Suppressor macrophage treated with lipopolysaccharide for 4 hours (primary cell): ENCODE results near the gene ENG.
A peak's percentile ranks its signal among the peaks of the same experiment; 100 is the strongest.
"Not testable (repeated sequence)": the region's sequence is repeated elsewhere in the genome, so short reads cannot be mapped to it uniquely, and the experiment has no call there.

ENCODE experiments used
- DNase-seq: peaks from one replicate; pipeline ENCODE4 v3.0.0-alpha.2; 2020

The ENG gene

DNA sequence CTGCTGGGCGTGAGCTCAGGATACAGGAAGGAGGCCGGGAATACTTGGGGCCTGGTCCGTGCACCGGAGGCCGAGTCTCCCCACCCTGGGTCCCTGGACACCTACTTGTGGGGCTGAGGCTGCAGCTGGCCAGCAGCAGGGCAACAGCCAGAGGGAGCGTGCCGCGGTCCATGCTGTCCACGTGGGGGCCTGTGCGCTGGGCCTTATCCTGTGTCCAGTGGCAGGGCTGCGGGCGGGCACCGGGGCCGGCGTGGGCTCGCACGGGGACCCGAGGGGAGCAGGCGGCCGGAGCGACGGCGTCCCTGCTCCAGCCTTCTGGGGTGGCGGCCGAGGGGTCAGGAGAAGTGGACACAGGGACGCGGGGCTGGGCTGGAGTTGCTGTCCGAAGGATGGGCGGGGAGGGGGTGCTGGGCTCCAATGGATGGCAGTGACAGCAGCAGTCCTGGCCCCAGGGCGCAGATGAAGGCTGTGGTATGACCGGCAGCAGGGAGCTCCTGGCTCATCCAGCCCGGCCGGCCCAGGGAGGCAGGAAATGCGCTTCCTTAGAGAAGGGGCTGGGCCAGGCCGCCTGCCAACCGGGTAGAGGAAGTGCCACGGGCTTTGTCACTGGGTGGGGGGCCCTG is at the start of gene ENG:
Gene ENG, minus strand, starts transcription at position 475 of the 623 bp plus-strand sequence. Its CDS starts 303 bp downstream, at position 172.
- DNase-seq, result peak; percentile 64

DNA sequence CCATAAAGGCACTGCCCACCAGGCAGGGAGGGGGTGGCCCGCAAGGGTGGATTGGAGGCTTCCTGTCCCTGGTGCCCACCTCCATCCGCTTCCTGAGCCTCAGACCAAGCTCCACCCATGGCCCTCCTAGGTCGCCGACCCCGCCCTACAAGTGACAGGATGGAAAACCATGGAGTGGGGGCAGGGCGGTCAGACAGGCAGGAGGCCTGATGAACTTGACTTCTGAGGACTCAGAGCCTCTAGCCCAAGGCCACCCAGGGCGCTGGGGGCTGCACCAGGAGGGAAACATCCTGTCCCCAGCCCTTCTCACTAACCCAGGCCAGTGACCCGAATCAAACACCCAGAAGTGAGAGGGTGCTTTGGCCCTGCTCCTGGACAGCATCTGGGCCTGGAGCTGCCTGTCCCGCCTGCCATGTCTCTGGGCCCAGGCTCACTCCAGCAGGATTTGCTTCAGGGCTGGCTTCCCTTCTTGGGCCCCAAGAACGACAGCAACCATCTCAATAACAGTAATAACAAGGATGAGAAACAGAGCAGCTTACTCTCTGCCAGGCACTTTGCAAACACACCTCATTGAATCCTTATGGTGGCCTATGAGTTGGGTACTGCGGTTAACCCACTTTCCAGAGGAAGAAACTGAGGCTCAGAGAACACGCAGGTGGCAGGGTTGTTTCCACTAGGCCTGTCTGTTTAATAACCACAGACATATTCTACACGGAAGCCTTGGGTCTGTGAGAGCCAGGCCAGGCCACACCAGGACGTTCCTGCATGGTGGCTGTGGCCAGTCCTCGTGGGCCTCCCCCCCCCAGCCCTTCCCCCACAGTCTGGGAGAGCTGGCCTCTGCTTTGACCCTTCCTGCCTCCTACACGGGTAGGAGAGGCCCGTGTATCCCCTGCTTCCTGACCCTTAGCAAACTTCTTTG is 49.4 kb upstream of the ENG start:
- peak; percentile 54 for DNase-seq

DNA sequence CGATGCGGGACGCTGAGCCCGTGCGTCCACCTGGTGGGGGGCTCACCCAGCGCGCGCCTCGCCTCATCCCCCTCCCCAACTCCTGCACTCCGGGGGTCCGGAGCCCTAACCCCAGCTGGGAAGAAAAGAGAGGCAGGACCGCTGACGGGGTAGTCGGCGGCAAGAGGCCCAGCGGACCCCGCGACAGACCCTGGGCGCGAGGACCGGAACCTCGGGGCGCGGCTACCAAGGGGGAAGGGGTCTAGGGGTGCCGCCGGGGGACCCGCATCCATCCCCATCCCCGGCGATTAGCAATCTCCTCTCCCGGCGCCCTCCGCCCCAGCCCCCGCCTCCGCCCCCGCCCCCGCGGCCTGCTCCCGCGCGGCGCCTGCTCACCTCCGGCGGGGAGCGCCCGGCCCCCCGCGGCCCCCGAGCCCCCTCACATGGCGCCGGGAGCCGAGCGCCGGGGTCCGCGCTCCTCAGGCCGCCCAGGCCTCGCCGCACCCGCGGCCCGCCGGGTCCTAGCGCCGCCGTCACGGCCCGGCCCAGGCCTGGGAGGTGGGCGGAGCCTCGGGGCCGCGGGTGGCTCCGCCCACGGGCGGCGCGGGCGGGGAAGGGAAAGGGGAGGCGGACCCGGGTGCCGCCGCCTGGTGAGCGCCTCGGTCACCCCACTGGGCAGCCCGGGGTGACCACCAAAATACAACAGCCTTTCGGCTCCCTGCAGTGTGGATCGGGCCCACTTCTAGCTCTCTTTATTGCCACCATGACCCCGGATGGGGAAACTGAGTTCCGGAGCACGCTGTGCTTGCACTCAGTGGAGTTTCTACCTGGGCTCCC is 44.9 kb upstream of the ENG start, which contains the start of gene ST6GALNAC6:
Gene ST6GALNAC6, minus strand, starts transcription at position 476 of the 816 bp plus-strand sequence. CDS start 1,622 bp downstream, outside the sequence.
- peak; percentile 89 for DNase-seq

DNA sequence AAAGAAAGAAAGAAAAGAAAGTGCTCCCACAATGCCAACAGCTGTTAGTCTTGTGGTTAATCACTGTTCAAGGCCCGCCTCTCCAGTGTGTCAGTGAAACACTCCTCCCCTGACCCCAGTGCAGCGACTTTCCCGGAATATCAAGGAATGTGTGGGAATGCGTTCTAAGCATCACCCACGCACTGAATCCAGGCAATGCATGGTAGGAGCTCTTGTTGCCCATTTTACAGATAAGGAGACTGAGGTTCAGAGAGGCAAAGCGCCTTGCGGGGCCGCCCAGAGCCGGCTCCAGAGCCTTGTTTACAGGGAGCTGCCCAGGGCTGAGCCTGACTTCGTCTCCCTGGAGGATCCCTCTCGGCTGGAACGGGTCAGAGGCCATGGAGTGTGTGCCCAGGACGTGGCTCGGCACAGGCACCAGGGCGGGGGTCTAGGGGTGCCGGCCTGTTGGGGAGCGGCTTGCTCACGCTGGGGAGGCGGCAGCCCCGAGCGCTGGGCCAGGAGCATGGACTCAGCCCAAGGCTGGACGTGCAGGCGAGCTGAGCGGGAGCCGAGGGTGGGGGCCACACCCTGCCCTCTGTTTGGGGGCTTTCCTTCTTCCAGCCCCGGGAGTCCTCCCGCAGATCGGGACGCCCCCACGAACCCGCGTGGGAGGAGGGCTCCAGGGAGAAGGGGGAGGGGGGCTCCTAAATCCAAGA is 44.1 kb upstream of the ENG start:
- peak; percentile 28 for DNase-seq

DNA sequence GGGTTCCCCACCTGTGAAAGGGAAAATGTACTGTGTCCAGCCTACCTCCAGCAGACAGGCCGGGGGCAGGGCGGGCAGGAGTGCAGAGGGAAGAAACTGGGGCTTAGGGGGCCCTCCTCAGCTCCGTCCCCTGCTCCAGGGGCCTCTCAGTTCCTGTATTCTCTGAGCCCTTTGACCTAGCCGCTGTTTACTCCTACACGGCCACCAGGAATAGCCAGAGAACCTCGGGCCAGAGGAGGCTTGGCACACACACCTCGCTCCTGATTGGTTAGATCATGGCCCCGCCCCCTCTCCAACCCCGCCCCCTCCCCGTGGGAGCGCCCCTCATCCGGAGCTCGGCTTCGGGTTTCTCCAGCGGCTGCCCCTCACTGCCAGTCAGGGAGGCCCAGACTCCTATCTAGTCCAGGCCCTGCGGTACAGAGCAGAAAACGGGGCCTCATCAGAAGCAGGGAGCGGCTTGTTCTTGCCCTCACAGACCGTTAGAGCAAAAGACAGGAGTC is 42.8 kb upstream of the ENG start:
- peak; percentile 67 for DNase-seq

DNA sequence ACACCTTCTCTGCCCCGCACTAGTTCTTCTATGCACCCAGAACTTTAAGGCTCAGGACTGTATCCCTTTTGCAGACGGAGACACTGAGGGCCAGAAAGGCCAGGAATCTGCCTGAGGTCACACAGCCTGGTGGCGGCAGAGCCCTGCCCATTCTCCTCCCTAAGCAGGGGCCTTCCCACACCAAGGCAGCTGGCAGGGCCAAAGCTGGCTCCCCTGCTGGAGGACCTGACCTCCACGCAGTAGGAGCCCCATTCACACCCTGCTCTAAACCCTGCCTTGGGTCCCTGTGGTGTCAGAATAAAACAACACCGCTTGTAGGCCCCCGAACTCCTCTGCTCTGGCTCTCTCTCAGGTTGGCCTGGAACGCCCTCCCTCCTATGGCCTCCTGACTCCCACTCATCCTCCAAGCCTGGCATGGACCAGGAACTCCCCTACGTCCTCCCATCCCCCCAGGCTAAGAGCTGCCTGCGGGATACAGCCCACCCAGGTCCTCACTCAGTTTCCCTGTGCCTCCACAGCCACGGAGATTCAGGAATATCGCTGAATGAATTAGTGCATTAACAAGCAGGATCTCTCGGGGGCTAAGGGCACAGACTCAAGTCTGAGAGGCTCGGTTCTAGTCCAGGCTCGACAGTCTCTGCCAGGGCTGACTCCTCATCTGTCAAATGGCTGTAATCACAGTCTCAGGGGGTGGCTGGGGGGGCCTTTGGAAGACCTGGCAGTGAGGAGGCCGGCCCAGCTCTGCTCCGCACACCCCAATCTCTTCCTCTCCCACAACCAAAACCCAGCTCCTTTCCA is 42.1 kb upstream of the ENG start:
- no peak for DNase-seq

DNA sequence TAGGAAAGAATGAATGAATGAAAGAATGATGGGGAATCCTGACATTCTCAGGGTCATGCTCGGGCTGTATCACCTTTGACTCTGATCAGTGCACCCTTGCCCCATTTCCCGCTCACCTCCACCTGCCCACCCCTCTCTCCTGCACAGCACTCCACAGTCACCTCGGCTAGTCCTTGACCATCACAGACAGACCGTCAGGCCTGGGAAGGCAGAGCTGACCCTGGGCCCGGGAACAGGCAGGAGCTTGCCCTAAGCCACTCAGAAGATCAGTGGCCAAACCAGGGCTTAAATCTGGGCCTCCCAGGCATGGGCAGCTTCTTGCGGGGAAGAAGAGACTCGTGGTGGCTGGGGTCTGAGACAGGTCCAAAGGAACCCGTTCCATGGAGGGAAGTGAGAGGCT is 41.4 kb upstream of the ENG start:
- DNase-seq, result no peak

DNA sequence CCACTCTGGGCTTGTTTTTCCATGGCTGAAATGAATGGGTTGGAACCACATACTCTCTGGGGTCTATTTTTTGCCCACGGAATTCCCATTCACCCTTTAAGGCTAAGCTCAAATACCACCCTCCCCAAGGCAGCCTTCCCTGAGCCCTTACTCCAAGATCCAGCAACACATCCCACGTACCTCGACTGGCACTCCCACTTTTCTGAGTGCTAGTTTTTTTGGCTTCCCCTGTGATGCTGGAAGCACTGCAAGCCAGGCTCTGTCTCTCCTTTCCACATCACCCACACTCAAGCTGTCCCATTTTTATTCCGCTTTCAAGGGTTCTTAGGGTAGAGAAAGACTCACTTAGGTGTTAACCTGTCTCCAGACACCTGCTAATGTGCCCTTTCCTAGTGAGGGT is 38.9 kb upstream of the ENG start:
- no peak for DNase-seq

DNA sequence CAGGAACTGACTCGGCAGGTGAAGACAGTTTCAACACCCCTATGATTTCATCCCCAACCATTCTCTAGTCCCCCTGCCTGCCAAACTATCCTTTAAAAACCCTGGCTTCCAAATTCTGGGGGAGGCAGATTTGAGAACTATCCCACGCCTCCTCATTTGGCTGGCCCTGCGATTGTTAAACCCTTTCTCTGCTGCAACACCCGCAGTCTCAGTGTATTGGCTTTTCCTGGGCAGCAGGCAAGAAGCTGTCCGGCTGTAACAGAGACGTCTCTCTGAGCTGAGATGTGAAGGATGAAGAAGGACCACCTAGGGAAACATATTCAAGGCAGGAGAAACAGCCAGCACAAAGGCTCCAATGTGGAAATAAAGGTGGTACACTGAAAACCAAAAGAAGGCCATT is 38.4 kb upstream of the ENG start:
- no peak for DNase-seq

DNA sequence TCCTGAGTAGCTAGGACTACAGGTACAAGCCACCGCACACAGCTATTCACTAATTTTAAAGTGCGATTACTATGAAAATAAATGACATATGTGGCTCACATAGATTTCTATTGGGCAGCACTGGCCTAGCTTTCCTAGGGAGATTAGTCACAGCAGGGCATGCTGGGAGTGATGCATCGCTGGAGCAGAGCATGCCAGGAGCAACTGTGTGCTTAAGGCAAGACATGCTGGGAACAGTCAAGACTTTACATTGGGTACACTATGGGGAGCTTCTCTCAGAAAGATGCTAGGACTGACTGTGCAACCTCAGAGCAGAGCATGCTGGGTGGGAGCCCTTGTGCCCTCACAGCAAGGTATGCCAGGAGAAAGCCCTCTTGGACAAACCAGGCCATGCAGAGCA is 35.6 kb upstream of the ENG start:
- no peak for DNase-seq

DNA sequence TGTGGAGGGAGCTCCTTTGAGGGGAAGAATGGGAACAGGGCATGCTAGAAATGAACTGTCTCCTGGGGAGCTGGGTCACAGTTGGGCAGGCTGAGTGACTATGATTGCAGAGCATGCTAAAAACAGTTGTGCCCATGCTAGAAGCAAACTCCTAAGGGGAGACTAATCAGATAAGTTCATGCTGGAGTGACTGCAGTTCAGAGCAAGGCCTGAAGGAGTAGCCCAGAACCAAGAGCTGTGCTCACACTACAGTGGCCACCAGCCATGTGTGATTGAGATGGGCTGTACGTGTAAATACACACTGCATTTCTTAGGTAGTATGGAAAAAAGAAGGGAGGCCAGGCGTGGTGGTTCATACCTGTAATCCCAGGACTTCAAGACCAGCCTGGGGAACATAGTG is 33.3 kb upstream of the ENG start:
- no peak for DNase-seq

DNA sequence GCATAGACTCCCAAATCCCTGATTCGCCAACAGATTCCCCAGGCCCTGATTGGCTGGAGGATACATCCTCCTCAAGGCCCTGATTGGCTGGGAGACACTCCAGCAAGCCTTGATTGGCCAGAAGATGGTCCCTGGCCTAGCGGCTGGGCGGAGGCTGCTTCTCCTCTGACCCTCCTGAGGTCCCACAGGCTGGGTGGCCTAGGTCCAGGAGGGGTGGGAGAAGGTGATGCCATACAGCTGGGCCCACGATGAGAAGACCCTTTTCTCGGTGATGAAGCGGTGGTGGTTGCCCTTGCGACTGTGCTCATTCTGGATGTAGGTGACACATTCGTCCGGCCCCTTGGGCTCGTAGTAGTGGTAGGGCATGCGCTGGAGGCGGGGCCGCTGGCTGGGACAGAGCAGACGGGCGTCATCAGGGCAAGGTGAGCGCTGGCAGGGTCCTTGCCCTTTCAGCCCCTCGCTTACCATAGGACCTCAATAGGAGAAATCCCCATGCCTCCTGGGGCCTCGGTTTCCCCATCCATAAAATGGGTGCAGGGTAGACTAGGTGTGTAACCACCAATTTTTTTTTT is 32.0 kb upstream of the ENG start:
- DNase-seq, result no peak

DNA sequence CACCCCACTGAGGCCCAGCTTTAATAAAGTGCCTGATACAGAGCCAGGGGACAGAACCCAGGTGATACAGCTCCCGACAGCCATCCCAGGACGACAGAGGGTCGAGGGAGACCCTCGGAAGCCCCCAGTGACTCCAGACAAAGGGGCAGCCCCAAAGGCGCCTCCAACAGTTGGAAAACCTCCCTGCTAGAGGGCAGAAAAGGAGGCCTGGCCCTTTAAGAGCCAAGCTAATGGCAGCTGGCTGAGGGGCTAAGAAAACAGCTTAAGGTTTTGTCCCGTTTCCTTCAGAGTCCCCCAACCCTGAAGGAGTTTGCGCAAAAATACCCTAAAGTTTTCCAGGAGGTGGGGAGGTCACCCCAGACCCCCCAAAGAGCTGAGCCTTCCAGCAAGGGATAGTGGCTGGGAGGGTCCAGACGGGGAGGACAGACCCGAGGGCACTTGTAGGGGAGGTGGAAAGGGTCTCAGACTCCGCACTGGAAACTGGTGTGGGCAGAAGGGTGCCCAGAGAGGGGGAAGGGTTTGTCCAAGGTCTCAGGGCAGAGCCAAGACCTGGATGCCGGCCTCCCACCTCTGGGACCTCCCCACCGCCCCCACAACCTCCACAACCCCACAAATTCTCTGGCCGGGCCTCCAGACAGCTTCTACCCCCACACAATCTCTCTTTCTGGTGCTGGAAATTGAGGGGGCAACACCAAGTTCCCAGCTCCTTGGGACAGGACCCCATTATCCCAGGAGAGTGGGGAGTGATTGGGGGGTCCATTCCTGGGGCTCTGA is 31.2 kb upstream of the ENG start:
- DNase-seq, result no peak

DNA sequence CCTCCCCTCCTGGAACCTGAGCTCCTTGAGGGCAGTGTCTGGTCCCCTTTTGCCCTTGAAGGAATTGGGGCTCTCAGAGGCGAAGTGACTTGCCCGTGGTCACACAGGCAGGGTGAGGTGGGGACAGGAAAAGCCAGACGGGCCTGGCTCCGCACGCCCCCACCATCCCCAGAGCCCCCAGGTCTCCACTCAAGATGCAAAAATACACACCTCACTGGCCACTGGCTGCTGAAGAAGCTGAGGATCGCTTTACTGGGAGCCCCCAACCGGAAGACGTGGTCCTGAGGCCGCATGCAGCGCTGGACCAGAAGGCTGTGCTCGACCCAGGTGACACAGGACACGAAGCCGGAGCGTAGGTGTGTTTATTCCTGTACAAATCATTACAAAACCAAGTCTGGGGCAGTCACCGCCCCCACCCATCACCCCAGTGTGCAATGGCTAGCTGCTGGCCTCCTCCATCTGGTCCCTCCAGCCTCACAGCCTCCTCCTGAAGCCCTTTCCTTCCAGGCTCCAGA is 30.6 kb upstream of the ENG start:
- DNase-seq, result no peak

DNA sequence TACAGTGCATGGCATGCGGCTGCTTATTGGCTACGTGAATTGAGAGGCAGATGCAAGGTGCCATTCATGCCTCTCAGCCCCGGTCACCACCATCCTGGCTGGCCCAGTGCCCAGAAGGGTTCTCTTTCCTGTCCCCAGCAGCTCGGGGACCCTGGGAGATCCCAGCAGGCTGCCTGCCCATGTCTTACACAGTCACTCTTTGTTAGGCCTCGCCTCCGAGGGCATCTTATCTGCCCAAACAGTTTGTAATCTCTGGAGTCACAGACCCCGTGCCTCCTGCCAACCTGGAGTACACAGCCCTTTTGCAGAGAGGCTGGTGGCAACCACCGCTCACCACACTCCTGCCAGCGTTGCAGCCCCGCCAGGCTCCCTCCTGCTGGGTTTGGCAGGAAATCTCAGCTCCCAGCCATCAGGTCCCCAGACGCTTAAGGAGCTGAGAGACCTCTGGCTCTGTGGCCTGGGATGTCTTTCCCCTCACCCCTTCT is 30.0 kb upstream of the ENG start:
- DNase-seq, result no peak

DNA sequence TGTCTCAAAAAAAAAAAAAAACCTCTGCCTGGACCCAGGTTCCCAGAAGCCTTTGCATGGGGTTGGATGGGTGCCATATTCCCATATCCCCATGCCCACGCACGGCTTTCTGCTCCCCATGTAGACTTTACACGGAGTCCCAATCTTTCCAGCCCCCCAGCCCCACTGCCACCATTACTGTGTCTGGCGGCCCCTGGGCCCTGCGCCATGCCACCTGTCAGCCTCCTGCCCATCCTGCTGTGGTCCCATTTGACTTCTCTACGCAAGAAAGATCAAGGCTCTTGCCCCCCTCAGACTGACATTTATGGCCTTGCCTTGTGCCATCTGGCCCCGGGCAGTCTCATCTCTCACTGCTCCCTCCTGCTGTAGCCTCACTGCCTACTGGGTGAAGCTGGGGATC is 29.5 kb upstream of the ENG start:
- DNase-seq, result no peak

DNA sequence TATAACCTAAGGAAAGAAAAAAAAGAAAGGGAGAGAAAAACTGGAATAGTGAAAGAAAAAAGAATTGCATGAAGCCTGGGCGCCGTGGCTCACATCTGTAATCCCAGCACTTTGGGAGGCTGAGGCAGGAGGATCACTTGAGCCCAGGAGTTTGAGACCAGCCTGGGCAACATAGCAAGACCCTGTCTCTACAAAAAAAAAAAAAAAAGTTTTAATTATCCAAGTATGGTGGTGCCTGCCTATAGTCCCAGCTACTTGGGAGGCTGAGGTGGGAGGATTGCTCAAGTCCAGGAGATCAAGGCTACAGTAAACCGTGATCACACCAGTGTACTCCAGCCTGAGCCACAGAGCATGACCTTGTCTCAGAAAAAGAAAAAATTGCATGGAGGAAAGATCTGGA is 27.3 kb upstream of the ENG start:
- not testable (repeated sequence) for DNase-seq

DNA sequence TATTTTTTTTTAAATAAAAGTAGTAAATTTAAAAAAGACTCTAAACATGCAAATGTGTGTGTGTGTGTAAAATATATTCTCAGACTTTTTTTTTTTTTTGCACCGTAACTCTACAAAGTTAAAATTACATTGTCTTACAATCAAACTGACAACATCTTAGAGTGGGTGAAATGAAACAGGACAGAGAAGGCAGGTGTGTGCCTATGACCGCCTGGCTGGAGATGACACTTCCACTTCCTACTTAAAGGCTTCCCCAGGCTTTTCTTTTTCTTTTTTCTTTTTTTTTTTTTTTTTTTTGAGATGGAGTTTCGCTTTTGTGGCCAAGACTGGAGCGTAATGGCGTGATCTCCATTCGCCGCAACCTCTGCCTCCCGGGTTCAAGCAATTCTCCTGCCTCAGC is 25.7 kb upstream of the ENG start:
- no peak for DNase-seq

DNA sequence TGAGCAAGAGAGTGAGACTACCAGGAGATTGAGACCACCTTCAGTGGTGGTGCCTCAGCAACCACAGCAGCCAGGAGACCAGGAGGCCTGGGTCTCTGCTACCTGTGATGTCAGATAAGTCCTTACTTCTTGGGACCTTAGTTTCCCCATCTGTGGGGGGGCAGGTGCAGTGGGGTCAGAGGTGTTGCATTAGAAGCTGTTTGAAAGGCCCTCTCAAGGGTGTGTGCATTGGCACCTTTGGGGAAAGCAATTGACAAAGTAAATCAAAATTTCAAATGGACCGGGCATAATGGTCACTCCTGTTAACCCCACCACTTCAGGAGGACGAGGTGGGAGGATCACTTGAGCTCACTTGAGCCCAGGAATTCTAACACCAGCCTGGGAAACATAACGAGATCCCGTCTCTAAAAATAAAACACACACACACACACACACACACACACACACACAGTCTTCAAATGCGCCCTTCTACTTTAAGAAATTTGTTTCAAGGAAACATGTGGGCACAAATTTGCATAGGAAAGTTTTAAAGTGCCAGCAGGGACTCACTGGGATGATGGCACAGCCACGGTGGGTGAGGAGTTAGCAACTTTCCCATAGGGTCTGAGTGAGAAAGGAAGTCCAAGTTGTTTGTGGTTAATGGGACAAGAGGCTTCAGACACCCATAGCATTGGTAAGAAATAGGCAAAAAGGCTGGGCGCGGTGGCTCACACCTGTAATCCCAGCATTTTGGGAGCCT is 24.4 kb upstream of the ENG start:
- DNase-seq, result peak; percentile 55
